A549 (cell line): ENCODE measurements around the gene SLC24A1. TPM values are rescaled to one million over a fixed set of nuclear protein-coding genes. Genes with fewer than 3 reads are reported as not detected.

ENCODE experiments used
- ATAC-seq, 2 experiments: fragments of 200-7000 bp in 1 of 2; fragments of >200 bp in 1 of 2; cut with Nextera tagmentation in 1 of 2; cut with Tn5 transposase in 1 of 2; 3 replicates each; pipeline versions ENCODE4 v1.8.0 to v1.9.1; 2018 to 2020; ENCODE audit warnings: mild to moderate bottlenecking in 1 of 2, moderate library complexity in 1 of 2
- CTCF ChIA-PET: fragments of 300-600 bp; sonication (Branson Sonifier 250); formaldehyde crosslinking; extraction: SDS; loops from one replicate; lab custom pipeline; 2021; ENCODE audit warnings: antibody characterized with exemption, inconsistent platforms; lab: Yijun Ruan, JAX
- POLR2A ChIA-PET: fragments of 350-600 bp; formaldehyde crosslinking; extraction: SDS; loops from one replicate; lab custom pipeline; 2021; ENCODE audit warnings: antibody characterized with exemption, inconsistent platforms; lab: Yijun Ruan, JAX
- DNase-seq, 2 experiments: peaks; one replicate each; pipeline versions ENCODE4 v3.0.0 to v3.0.0-alpha.2; 2011 to 2016; ENCODE audit warnings: low read depth in 1 of 2, low spot score in 1 of 2
- FAIRE-seq: peaks from 2 replicates; lab custom pipeline; 2011; peaks lifted over from hg19 to GRCh38; lab: Jason Lieb, UNC
- H3K27ac ChIP-seq, 2 experiments: fragments of >200 bp; sonication (Bioruptor Twin); formaldehyde crosslinking; 3 replicates each; pipeline ENCODE4 v1.5.1; 2016 to 2017
- H3K4me1 ChIP-seq: fragments of >200 bp; sonication (Bioruptor Twin); formaldehyde crosslinking; 3 replicates; pipeline ENCODE4 v1.6.1; 2016
- H3K4me2 ChIP-seq: fragments of >200 bp; sonication (Bioruptor Twin); formaldehyde crosslinking; 3 replicates; pipeline ENCODE4 v1.6.1; 2016
- H3K4me3 ChIP-seq: fragments of >200 bp; sonication (Bioruptor Twin); formaldehyde crosslinking; 3 replicates; pipeline ENCODE4 v1.5.1; 2016
- H3K9me3 ChIP-seq: fragments of >200 bp; sonication (Bioruptor Twin); formaldehyde crosslinking; 3 replicates; pipeline ENCODE4 v1.6.1; 2016
- BHLHE40 ChIP-seq: IDR thresholded peaks from 2 replicates; pipeline ENCODE4 v1.6.1; 2012; ENCODE audit warnings: low read depth, low read length, inconsistent platforms
- CBX2 ChIP-seq: fragments of 200-600 bp; sonication (generic); IDR thresholded peaks from 2 replicates; pipeline ENCODE4 v1.6.1; 2016; ENCODE audit warnings: low read depth, mild to moderate bottlenecking, borderline replicate concordance
- CBX8 ChIP-seq: fragments of 200-600 bp; sonication (generic); IDR thresholded peaks from 2 replicates; pipeline ENCODE4 v1.6.1; 2016
- ELK1 ChIP-seq: fragments of 150-350 bp; IDR thresholded peaks from 2 replicates; pipeline ENCODE4 v1.6.1; 2014; ENCODE audit warnings: low read depth, mild to moderate bottlenecking, low read length
- EP300 ChIP-seq, 2 experiments: fragments of >200 bp; sonication (Bioruptor Twin); formaldehyde crosslinking; IDR thresholded peaks; 2 replicates in 1 of 2; 3 replicates in 1 of 2; pipeline ENCODE4 v1.6.1; 2016 to 2017
- FOSB ChIP-seq: fragments of 250-450 bp; sonication (Bioruptor Pico); IDR thresholded peaks from 2 replicates; pipeline ENCODE4 v1.5.0; 2020; ENCODE audit warnings: mild to moderate bottlenecking, moderate library complexity
- FOSL2 ChIP-seq, 2 experiments: fragments of 450-650 bp in 1 of 2; fragments of >200 bp in 1 of 2; sonication (Bioruptor Twin) in 1 of 2; formaldehyde crosslinking; IDR thresholded peaks; 2 replicates each; pipeline versions ENCODE4 v1.5.0 to v1.6.1; 2016 to 2020; ENCODE audit warnings: mild to moderate bottlenecking in 1 of 2, moderate library complexity in 1 of 2
- HDAC2 ChIP-seq: fragments of 200-600 bp; sonication (generic); IDR thresholded peaks from 2 replicates; pipeline ENCODE4 v1.6.1; 2016
- HMGXB4 ChIP-seq: fragments of 250-450 bp; sonication (Bioruptor Pico); IDR thresholded peaks from 2 replicates; pipeline ENCODE4 v1.5.0; 2021; ENCODE audit warnings: mild to moderate bottlenecking, moderate library complexity, borderline replicate concordance
- HOXA7 ChIP-seq: fragments of 250-450 bp; sonication (Bioruptor Pico); IDR thresholded peaks from 2 replicates; pipeline ENCODE4 v1.5.0; 2020; ENCODE audit warnings: mild to moderate bottlenecking, moderate library complexity
- HOXB13 ChIP-seq: fragments of 250-450 bp; sonication (Bioruptor Pico); IDR thresholded peaks from 2 replicates; pipeline ENCODE4 v1.5.0; 2020; ENCODE audit warnings: low read depth, mild to moderate bottlenecking, moderate library complexity
- JUN ChIP-seq, 2 experiments: fragments of >200 bp; sonication (Bioruptor Twin); formaldehyde crosslinking; IDR thresholded peaks; 2 replicates in 1 of 2; 3 replicates in 1 of 2; pipeline ENCODE4 v1.6.1; 2016 to 2017
- KDM1A ChIP-seq: fragments of 200-600 bp; sonication (generic); IDR thresholded peaks from 2 replicates; pipeline ENCODE4 v1.6.1; 2016; ENCODE audit warnings: low read depth, mild to moderate bottlenecking
- KDM5A ChIP-seq: fragments of 200-600 bp; sonication (generic); IDR thresholded peaks from 2 replicates; pipeline ENCODE4 v1.6.1; 2016; ENCODE audit warnings: antibody characterized with exemption, mild to moderate bottlenecking
- NFE2L2 ChIP-seq: fragments of 150-350 bp; conservative IDR thresholded peaks from 2 replicates; pipeline ENCODE4 v1.6.1; 2014; ENCODE audit warnings: low read length
- NR3C1 ChIP-seq: fragments of >200 bp; sonication (Bioruptor Twin); formaldehyde crosslinking; IDR thresholded peaks from 3 replicates; pipeline ENCODE4 v1.6.1; 2017
- PBX3 ChIP-seq: IDR thresholded peaks from 2 replicates; pipeline ENCODE4 v1.6.1; 2012
- PHF8 ChIP-seq: fragments of 200-600 bp; sonication (generic); IDR thresholded peaks from 2 replicates; pipeline ENCODE4 v1.6.1; 2016; ENCODE audit warnings: low read depth, mild to moderate bottlenecking, antibody characterized with exemption, moderate library complexity, borderline replicate concordance
- POLR2A ChIP-seq: IDR thresholded peaks from 2 replicates; pipeline ENCODE4 v1.6.1; 2012; ENCODE audit warnings: mild to moderate bottlenecking, low read length
- POLR2AphosphoS2 ChIP-seq: conservative IDR thresholded peaks from 2 replicates; pipeline ENCODE4 v1.6.1; 2012; ENCODE audit warnings: low read length, improper control_type of control experiment, inconsistent platforms
- RCOR1 ChIP-seq: fragments of 150-350 bp; IDR thresholded peaks from 2 replicates; pipeline ENCODE4 v1.6.1; 2014; ENCODE audit warnings: antibody characterized with exemption, low read length, low read depth
- REST ChIP-seq: fragments of 200-600 bp; sonication (generic); IDR thresholded peaks from 2 replicates; pipeline ENCODE4 v1.6.1; 2016; ENCODE audit warnings: antibody characterized with exemption, mild to moderate bottlenecking, moderate library complexity
- RFX5 ChIP-seq: fragments of 450-650 bp; IDR thresholded peaks from 2 replicates; pipeline ENCODE4 v1.7.1; 2014; ENCODE audit warnings: antibody characterized with exemption, mild to moderate bottlenecking, moderate library complexity
- RNF2 ChIP-seq: fragments of 200-600 bp; sonication (generic); IDR thresholded peaks from 2 replicates; pipeline ENCODE4 v1.6.1; 2016; ENCODE audit warnings: low read depth, mild to moderate bottlenecking, antibody characterized with exemption, moderate library complexity, borderline replicate concordance
- SMC3 ChIP-seq: fragments of >200 bp; sonication (Bioruptor Twin); formaldehyde crosslinking; IDR thresholded peaks from 3 replicates; pipeline ENCODE4 v1.6.1; 2018; ENCODE audit warnings: inconsistent platforms
- TFCP2L1 ChIP-seq: fragments of 250-450 bp; sonication (Bioruptor Pico); IDR thresholded peaks from 2 replicates; pipeline ENCODE4 v1.5.0; 2021; ENCODE audit warnings: mild to moderate bottlenecking
- ZC3H11A ChIP-seq: fragments of 450-650 bp; IDR thresholded peaks from 2 replicates; pipeline ENCODE4 v1.6.1; 2014; ENCODE audit warnings: antibody characterized with exemption, mild to moderate bottlenecking
- WGBS: methylation state at CpG from one replicate; pipeline ENCODE4 v1.1.6; 2017; ENCODE audit errors: missing lambda C conversion rate; 5-methylcytosine and 5-hydroxymethylcytosine counted together
- polyA plus RNA-seq, 4 experiments: library from polyadenylated mRNA; depleted of rRNA in 3 of 4; stranded (reverse); fragments of >200 nt; fragmentation: RNase III in 1 of 4; extraction: RNeasy Plus Mini Kit Qiagen cat#74134 plus additional on column Dnase treatment in 1 of 4; gene quantifications; 2 replicates in 3 of 4; 3 replicates in 1 of 4; pipeline ENCODE4 v1.2.3, GENCODE V29; 2011 to 2017

The SLC24A1 gene
- polyA plus RNA-seq, 2 of the 4 experiments (the other 2 are of a cell fraction): 6.4 to 7.0 TPM

- no peak for DNase-seq
- ChIA-PET POLR2A (no interaction called here), CTCF (interaction anchor here (21.1 kb wide), 1 partner anchor 13 kb away, joined by 229 read pairs; no protein-coding TSS in a partner anchor)
- no peak overlapping the region for H3K4me3 ChIP-seq
- WGBS: 94% methylated on average over 1 of the region's 1 CpG
- H3K27ac ChIP-seq: no peak overlapping the region
- 0 out of 3 replicates have a peak, but pooled peaks cover 3% of the 10 kb centered on the region for H3K4me1 ChIP-seq
- no peak for TF ChIP-seq NR3C1
- no peak for TF ChIP-seq ELK1
- no peak for TF ChIP-seq FOSL2 (IDR thresholded peaks at IDR 0.05)
- no peak for TF ChIP-seq FOSL2 (CRISPR knock-in tag; IDR thresholded peaks at IDR 0.05)
- no peak for TF ChIP-seq POLR2AphosphoS2
- no peak for TF ChIP-seq RCOR1
- TF ChIP-seq ZC3H11A: no peak
- TF ChIP-seq JUN (IDR thresholded peaks at IDR 0.05): no peak
- no peak for TF ChIP-seq SMC3
- no peak for TF ChIP-seq PBX3
- no peak for TF ChIP-seq KDM1A
- no peak for TF ChIP-seq KDM5A
- TF ChIP-seq POLR2A: no peak
- TF ChIP-seq HDAC2: no peak
- TF ChIP-seq EP300 (IDR thresholded peaks at IDR 0.05): no peak
- no peak for FAIRE-seq
- no peak for ATAC-seq
- no peak overlapping the region for H3K4me2 ChIP-seq
- H3K9me3 ChIP-seq: no peaks in the 10 kb centered on the region
Measured at GRCh38 chr15:65655026-65655425, 33.3 kb downstream of the SLC24A1 start.

GRCh38 chr15:65655457-65655856, 33.7 kb downstream of the SLC24A1 start:
- FAIRE-seq: no peak
- no peak for ATAC-seq
- H3K9me3 ChIP-seq: no peaks in the 10 kb centered on the region
- no peak overlapping the region for H3K4me3 ChIP-seq
- TF ChIP-seq FOSB: no peak
- no peak for TF ChIP-seq TFCP2L1 (CRISPR knock-in tag)
- TF ChIP-seq PHF8: no peak
- TF ChIP-seq CBX2: no peak
- no peak overlapping the region for H3K27ac ChIP-seq
- no peak overlapping the region for H3K4me2 ChIP-seq
- POLR2A ChIA-PET: no interaction called here
- CTCF ChIA-PET: interaction anchor here (21.1 kb wide), 1 partner anchor 13 kb away, joined by 229 read pairs; no protein-coding TSS in a partner anchor
- WGBS: 82% methylated on average over 4 of the region's 4 CpGs
- 0 out of 3 replicates have a peak, but pooled peaks cover 3% of the 10 kb centered on the region for H3K4me1 ChIP-seq
- no peak for DNase-seq

- Histone ChIP-seq H3K4me1 (0 out of 3 replicates have a peak, but pooled peaks cover 3% of the 10 kb centered on the region), H3K4me2 (no peak overlapping the region), H3K9me3 (no peaks in the 10 kb centered on the region), H3K27ac (no peak overlapping the region), H3K4me3 (no peak overlapping the region)
- FAIRE-seq (peak; percentile 13), DNase-seq (no peak), ATAC-seq (no peak)
- 78% methylated on average over 4 of the region's 4 CpGs for WGBS
- TF ChIP-seq HMGXB4: no peak
- TF ChIP-seq HOXA7 (CRISPR knock-in tag): no peak
- no peak for TF ChIP-seq RFX5
- no peak for TF ChIP-seq REST
- no peak for TF ChIP-seq KDM1A
- no peak for TF ChIP-seq CBX8
- no peak for TF ChIP-seq BHLHE40
- TF ChIP-seq RNF2: no peak
- no peak for TF ChIP-seq NFE2L2
- no peak for TF ChIP-seq HOXB13 (CRISPR knock-in tag)
- ChIA-PET CTCF (interaction anchor here (0.6 to 21.1 kb wide), 6 partner anchors 10 to 630 kb away, joined by 3 to 229 read pairs (median 4); no protein-coding TSS in a partner anchor), POLR2A (no interaction called here)
Measured at GRCh38 chr15:65659502-65660052, 37.8 kb downstream of the SLC24A1 start.
